Heart left ventricle (tissue), 16 donors: ENCODE results near the gene MOGAT3. TPM values are rescaled to one million over a fixed set of nuclear protein-coding genes. Genes with fewer than 3 reads are reported as not detected.
"Not testable (repeated sequence)": the region's sequence is repeated elsewhere in the genome, so short reads cannot be mapped to it uniquely, and the experiment has no call there.

Source experiments
- ATAC-seq, 4 donors: fragments of 200-7000 bp; cut with Tn5 transposase; one replicate each; pipeline ENCODE4 v1.9.1; 2020 to 2022; ENCODE audit warnings: moderate library complexity in 4 of 4, mild to moderate bottlenecking in 3 of 4, moderate number of reproducible peaks in 1 of 4
- DNase-seq, 5 donors: peaks; one replicate each; pipeline ENCODE4 v3.0.0-alpha.2; 2020
- H3K27ac ChIP-seq, 12 donors: fragments of 200-600 bp; sonication (generic) in 4 of 12; one replicate each; pipeline versions ENCODE4 v1.5.0 to v1.8.0; 2016 to 2022; ENCODE audit warnings: mild to moderate bottlenecking in 2 of 12
- H3K27me3 ChIP-seq, 9 donors: fragments of 200-600 bp; sonication (generic) in 2 of 9; one replicate each; pipeline versions ENCODE4 v1.5.1 to v1.8.0; 2016 to 2022; ENCODE audit warnings: mild to moderate bottlenecking in 3 of 9
- H3K36me3 ChIP-seq, 9 donors: fragments of 200-600 bp; sonication (generic) in 2 of 9; one replicate each; pipeline versions ENCODE4 v1.5.0 to v1.8.0; 2018 to 2022; ENCODE audit warnings: mild to moderate bottlenecking in 2 of 9
- H3K4me1 ChIP-seq, 12 donors: fragments of 200-600 bp; sonication (generic) in 4 of 12; one replicate each; pipeline versions ENCODE4 v1.5.0 to v1.8.0; 2016 to 2022; ENCODE audit warnings: mild to moderate bottlenecking in 3 of 12
- H3K4me3 ChIP-seq, 12 donors: fragments of 200-600 bp; sonication (generic) in 4 of 12; one replicate each; pipeline versions ENCODE4 v1.5.0 to v1.8.0; 2017 to 2022; ENCODE audit warnings: mild to moderate bottlenecking in 9 of 12, moderate library complexity in 4 of 12
- H3K9me3 ChIP-seq, 12 donors: fragments of 200-600 bp; sonication (generic) in 4 of 12; one replicate each; pipeline versions ENCODE4 v1.5.0 to v1.8.0; 2016 to 2022; ENCODE audit warnings: mild to moderate bottlenecking in 1 of 12
- POLR2A ChIP-seq, 2 donors: fragments of 450-650 bp; IDR thresholded peaks; one replicate each; pipeline ENCODE4 v1.6.1; 2017; ENCODE audit warnings: antibody characterized with exemption in 2 of 2, mild to moderate bottlenecking in 2 of 2, moderate library complexity in 2 of 2
- WGBS, 4 donors: extraction: QIAGEN DNeasy Blood & Tissue Kit in 2 of 4; methylation state at CpG; one replicate each; pipeline versions ENCODE4 v1.1.5 to v1.1.7; 2013 to 2018; 5-methylcytosine and 5-hydroxymethylcytosine counted together
- intact Hi-C, 10 donors: fragments of 100-400 bp; cut with DNase I; formaldehyde crosslinking; loops; one replicate each; pipeline versions ENCODE4 v1.11.1 to v1.14.2; 2022
- polyA plus RNA-seq, 2 donors: library from polyadenylated mRNA; stranded (reverse); fragments of 200-250 nt; gene quantifications; one replicate each; pipeline ENCODE4 v1.2.3, GENCODE V29; 2013
- total RNA-seq, 9 donors: library from RNA; depleted of rRNA in 2 of 9; stranded (reverse); fragments of >200 nt in 2 of 9; fragmentation: NEBNext Ultra II Directional in 3 of 9; extraction: Animal tissue kit (Norgen Biotek cat#: 25700) in 3 of 9; gene quantifications; one replicate each; pipeline versions ENCODE4 v1.1.0 to v1.2.4, GENCODE V29; 2016 to 2023
- TF ChIP-seq, protein P1 (sequence below), 12 donors: fragments of 200-600 bp; sonication (generic) in 4 of 12; IDR thresholded peaks; one replicate each; pipeline versions ENCODE4 v1.5.0 to v1.8.0; 2018 to 2022; ENCODE audit warnings: antibody characterized with exemption in 12 of 12, mild to moderate bottlenecking in 5 of 12
- donor health status: ischemic (EF 13 %, LVEDD 7.1; RV severe dilation, severe dysfunction).
- donor health status: healthy with polysubstance abuse.
- donor health status: DM: no; HTN: yes; CAD: no.
- donor health status: DM: no; HTN: no; CAD: no.
- donor health status: ischemic (EF 25% LVEDD 6.9; RV normal size, moderate dysfunction).
- donor health status: ischemic (EF 25% LVEDD 5.7; RV mildly dilated, moderate dysfunction).
- donor health status: healthy.
- donor health status: DM: yes; HTN: yes; CAD: no.
- donor health status: ischemic (EF 35%, LVEDD 5.7; RV mildly dilated, moderate dysfunction).
- donor health status: nonischemic (EF 11% LVEDD 7.7; RV severe dilation, severe dysfunction).
- donor health status: DM: yes; HTN: yes; CAD: no.
- donor health status: PGD.
- donor health status: ischemic (EF 29% LVEDD 5.4; RV normal size, mild dysfunction).
- donor health status: nonischemic (EF 23%, LVEDD 6.1; RV moderate dilation, normal function).

The MOGAT3 gene
- total and polyA plus RNA-seq, 11 donors, result not detected

DNA sequence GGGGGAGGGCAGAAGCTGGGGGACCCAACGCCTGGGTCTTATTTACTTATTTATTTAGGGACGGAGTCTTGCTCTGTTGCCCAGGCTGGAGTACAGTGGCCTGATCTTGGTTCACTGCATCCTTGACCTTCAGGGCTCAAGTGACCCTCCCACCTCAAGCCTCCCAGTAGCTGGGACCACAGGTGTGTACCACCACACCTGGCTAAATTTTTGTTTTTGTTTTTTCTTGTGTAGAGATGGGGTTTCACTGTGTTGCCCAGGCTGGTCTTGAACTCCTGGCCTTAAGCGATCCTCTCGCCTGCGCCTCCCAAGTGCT lies 1.7 kb upstream of the MOGAT3 start:
- Histone ChIP-seq H3K9me3 (no peaks in the 10 kb centered on the region), H3K4me1 (peaks cover 0 to 13% (median 8%) of the 10 kb centered on the region in 12 donors), H3K4me3 (no peak overlapping the region), H3K27ac (no peak overlapping the region), H3K36me3 (peaks cover 0 to 17% (median 2%) of the 10 kb centered on the region in 9 donors), H3K27me3 (peaks cover 16 to 61% (median 34%) of the 10 kb centered on the region in 9 donors)
- DNase-seq (no peak), ATAC-seq (no peak)
- intact Hi-C loops, result loop anchor here in 1 of 10 donors (5.0 kb wide), 1 partner anchor 75 kb away; no protein-coding TSS in a partner anchor
- no peak for TF ChIP-seq POLR2A (IDR thresholded peaks at IDR 0.05)
- TF ChIP-seq, protein P1, sequence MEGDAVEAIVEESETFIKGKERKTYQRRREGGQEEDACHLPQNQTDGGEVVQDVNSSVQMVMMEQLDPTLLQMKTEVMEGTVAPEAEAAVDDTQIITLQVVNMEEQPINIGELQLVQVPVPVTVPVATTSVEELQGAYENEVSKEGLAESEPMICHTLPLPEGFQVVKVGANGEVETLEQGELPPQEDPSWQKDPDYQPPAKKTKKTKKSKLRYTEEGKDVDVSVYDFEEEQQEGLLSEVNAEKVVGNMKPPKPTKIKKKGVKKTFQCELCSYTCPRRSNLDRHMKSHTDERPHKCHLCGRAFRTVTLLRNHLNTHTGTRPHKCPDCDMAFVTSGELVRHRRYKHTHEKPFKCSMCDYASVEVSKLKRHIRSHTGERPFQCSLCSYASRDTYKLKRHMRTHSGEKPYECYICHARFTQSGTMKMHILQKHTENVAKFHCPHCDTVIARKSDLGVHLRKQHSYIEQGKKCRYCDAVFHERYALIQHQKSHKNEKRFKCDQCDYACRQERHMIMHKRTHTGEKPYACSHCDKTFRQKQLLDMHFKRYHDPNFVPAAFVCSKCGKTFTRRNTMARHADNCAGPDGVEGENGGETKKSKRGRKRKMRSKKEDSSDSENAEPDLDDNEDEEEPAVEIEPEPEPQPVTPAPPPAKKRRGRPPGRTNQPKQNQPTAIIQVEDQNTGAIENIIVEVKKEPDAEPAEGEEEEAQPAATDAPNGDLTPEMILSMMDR (IDR thresholded peaks at IDR 0.05), result no peak
- 78 to 89% (median 85%) methylated on average over 5 of the region's 5 CpGs for WGBS, 4 donors

DNA sequence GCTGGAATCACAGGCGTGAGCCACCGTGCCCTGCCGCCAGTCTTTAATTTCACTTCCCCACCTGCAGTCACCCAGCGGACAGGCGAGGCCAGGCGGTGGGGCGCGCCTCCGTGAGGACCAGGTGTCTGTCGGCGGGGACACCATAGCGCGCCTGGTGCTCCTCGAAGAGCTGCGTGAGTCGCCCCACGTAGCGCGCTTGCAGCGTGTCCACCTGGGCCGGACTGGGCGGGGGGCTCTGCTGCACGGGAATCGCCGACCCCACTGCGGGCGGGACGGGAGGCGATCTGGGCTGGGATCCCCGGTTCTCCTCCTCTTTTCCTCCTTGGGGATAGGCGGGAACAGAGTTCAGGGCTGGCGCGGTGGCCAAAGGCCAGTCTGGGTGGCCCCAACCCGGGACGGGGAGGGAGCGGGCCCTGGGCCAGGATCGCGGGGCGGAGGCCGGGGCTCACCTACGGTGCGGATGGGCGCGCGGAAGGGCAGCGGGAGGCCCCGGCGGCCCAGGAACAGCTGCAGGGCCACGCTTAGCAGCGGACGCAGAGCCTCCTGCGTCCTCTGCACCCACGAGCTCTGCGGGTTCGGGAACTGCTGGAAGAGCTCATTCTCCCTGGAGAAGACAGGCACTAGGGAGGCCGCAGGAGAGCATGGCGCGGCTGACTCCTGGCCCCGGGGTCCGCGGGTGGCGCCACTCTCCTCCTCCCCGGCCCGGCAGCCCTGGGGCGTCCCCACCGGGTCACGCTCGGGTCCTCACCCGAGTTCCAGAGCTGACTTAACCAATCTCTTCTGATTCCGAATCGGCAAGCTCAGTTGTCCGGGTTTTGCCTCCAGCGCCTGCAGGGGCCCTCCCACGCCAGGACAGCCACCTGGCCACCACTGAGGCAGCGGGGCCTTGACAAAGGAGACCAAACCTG lies 1.1 kb upstream of the MOGAT3 start:
- peak in 1 of 4 donors; percentile 40 for ATAC-seq
- no peak for TF ChIP-seq POLR2A (IDR thresholded peaks at IDR 0.05)
- TF ChIP-seq, protein P1 (IDR thresholded peaks at IDR 0.05), result no peak
- H3K4me1 ChIP-seq, result peaks cover 0 to 13% (median 8%) of the 10 kb centered on the region in 12 donors
- no peak overlapping the region for H3K27ac ChIP-seq
- intact Hi-C loops, result loop anchor here in 1 of 10 donors (5.0 kb wide), 1 partner anchor 75 kb away; no protein-coding TSS in a partner anchor
- H3K36me3 ChIP-seq, result peaks cover 0 to 12% (median 0%) of the 10 kb centered on the region in 9 donors
- H3K9me3 ChIP-seq, result no peaks in the 10 kb centered on the region
- H3K27me3 ChIP-seq, result peaks cover 16 to 65% (median 34%) of the 10 kb centered on the region in 9 donors
- WGBS, 4 donors, result 8 to 12% (median 9%) methylated on average over 40 to 75 of the region's 75 CpGs
- DNase-seq, result no peak
- H3K4me3 ChIP-seq, result peak overlapping the region in 7 of 12 donors; percentile 7 to 28 (median 16)

DNA sequence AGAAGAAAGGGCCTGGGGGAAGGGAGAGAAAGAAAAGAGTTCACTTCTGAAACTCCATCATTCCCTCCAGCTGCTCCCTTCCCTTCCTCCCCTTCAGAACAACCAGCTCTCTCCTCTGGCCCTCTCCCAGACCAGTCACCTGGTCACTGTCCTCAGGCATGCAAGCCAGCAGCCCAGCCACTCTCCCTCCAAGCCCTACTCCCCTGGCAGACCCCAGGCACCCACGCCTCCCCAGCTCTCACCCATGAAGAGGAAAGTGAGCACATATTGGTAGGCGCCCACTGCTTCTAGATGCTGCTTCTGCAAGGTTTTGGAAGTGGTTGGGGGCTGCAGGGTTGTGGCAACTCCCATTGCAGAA lies 353 bp downstream of the MOGAT3 start:
- ATAC-seq (no peak), DNase-seq (no peak)
- Histone ChIP-seq H3K36me3 (no peaks in the 10 kb centered on the region), H3K4me1 (peaks cover 0 to 13% (median 8%) of the 10 kb centered on the region in 12 donors), H3K27ac (no peak overlapping the region), H3K4me3 (no peak overlapping the region), H3K27me3 (peaks cover 18 to 80% (median 34%) of the 10 kb centered on the region in 9 donors), H3K9me3 (no peaks in the 10 kb centered on the region)
- WGBS, 4 donors, result 71 to 90% (median 80%) methylated on average over 2 of the region's 2 CpGs
- intact Hi-C loops, result loop anchor here in 1 of 10 donors (5.0 kb wide), 1 partner anchor 77 kb away; no protein-coding TSS in a partner anchor
- TF ChIP-seq, protein P1 (IDR thresholded peaks at IDR 0.05), result no peak

DNA sequence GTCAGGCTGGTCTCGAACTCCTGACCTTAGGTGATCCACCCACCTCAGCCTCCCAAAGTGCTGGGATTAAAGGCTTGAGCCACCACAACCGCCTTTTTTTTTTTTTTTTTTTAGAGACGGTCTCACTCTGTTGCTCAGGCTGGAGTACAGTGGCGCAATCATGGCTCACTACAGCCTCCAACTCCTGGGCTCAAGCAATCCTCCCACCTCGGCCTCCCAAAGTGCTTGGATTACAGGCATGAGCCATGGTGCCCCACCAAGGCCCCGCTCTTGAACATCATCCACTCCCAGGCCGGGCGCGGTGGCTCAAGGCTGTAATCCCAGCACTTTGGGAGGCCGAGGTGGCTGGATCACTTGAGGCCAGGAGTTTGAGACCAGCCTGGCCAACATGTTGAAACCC lies 1.3 kb downstream of the MOGAT3 start:
- peaks cover 18 to 90% (median 34%) of the 10 kb centered on the region in 9 donors for H3K27me3 ChIP-seq
- DNase-seq, H3K4me3 ChIP-seq, ATAC-seq, H3K9me3 ChIP-seq, H3K36me3 ChIP-seq, H3K27ac ChIP-seq: not testable (repeated sequence)
- intact Hi-C loops, result loop anchor here in 3 of 10 donors (10.0 kb wide), 1 partner anchor 55 kb away; no protein-coding TSS in a partner anchor
- H3K4me1 ChIP-seq, result peaks cover 0 to 11% (median 8%) of the 10 kb centered on the region in 12 donors
- WGBS, 4 donors, result 86 to 93% (median 90%) methylated on average over 6 to 10 of the region's 10 CpGs
